GM23248 (cell line): ENCODE results near the gene SLC35G3. TPM values are rescaled to one million over a fixed set of nuclear protein-coding genes. Genes with fewer than 3 reads are reported as not detected.
"Not testable (repeated sequence)": the region's sequence is repeated elsewhere in the genome, so short reads cannot be mapped to it uniquely, and the experiment has no call there.

ENCODE experiments used
- DNase-seq: peaks from one replicate; pipeline ENCODE4 v3.0.0-alpha.2; 2015
- H2AFZ ChIP-seq: fragments of 200-600 bp; sonication (generic); 2 replicates; pipeline ENCODE4 v1.6.1; 2016; ENCODE audit warnings: antibody characterized with exemption
- H3F3A ChIP-seq: fragments of 200-600 bp; sonication (generic); 2 replicates; pipeline ENCODE4 v1.6.1; 2016; ENCODE audit warnings: mild to moderate bottlenecking, antibody characterized with exemption, mixed run types; ENCODE audit not compliant: insufficient read depth
- H3K27ac ChIP-seq: fragments of 200-600 bp; sonication (generic); 2 replicates; pipeline ENCODE4 v1.5.1; 2016; ENCODE audit warnings: mild to moderate bottlenecking
- H3K27me3 ChIP-seq: fragments of 200-600 bp; sonication (generic); replicated peaks from 2 replicates; pipeline ENCODE4 v1.6.1; 2016; ENCODE audit warnings: mild to moderate bottlenecking; ENCODE audit not compliant: insufficient read depth
- H3K36me3 ChIP-seq: fragments of 200-600 bp; sonication (generic); 2 replicates; pipeline ENCODE4 v1.6.1; 2016; ENCODE audit warnings: low read depth, mild to moderate bottlenecking
- H3K4me1 ChIP-seq: fragments of 200-600 bp; sonication (generic); 2 replicates; pipeline ENCODE4 v1.6.1; 2016; ENCODE audit warnings: mild to moderate bottlenecking; ENCODE audit not compliant: insufficient read depth
- H3K4me2 ChIP-seq: fragments of 200-600 bp; sonication (generic); one replicate; pipeline ENCODE4 v1.6.1; 2016; ENCODE audit warnings: mild to moderate bottlenecking; ENCODE audit not compliant: unreplicated experiment
- H3K4me3 ChIP-seq: fragments of 200-600 bp; sonication (generic); 2 replicates; pipeline ENCODE4 v1.5.1; 2016; ENCODE audit warnings: mild to moderate bottlenecking
- H3K79me2 ChIP-seq: fragments of 200-600 bp; sonication (generic); 2 replicates; pipeline ENCODE4 v1.6.1; 2016; ENCODE audit warnings: mild to moderate bottlenecking; ENCODE audit not compliant: insufficient read depth
- H3K9ac ChIP-seq: fragments of 200-600 bp; sonication (generic); 2 replicates; pipeline ENCODE4 v1.6.1; 2016; ENCODE audit warnings: mild to moderate bottlenecking
- H3K9me2 ChIP-seq: fragments of 200-600 bp; sonication (generic); 2 replicates; pipeline ENCODE4 v1.6.1; 2016; ENCODE audit warnings: mixed run types, mild to moderate bottlenecking, moderate library complexity; ENCODE audit not compliant: insufficient read depth
- H3K9me3 ChIP-seq: fragments of 200-600 bp; sonication (generic); one replicate; pipeline ENCODE4 v1.6.1; 2017; ENCODE audit warnings: low read depth
- H4K20me1 ChIP-seq: fragments of 200-600 bp; sonication (generic); 2 replicates; pipeline ENCODE4 v1.6.0; 2016; ENCODE audit not compliant: insufficient read depth
- EZH2 ChIP-seq: fragments of 200-600 bp; sonication (generic); IDR thresholded peaks from 2 replicates; pipeline ENCODE4 v1.6.1; 2018; ENCODE audit warnings: antibody characterized with exemption, mild to moderate bottlenecking; ENCODE audit not compliant: insufficient read depth, poor library complexity, severe bottlenecking
- EZH2phosphoT487 ChIP-seq: fragments of 200-600 bp; sonication (generic); IDR thresholded peaks from 2 replicates; pipeline ENCODE4 v1.6.1; 2018; ENCODE audit warnings: antibody characterized with exemption, moderate library complexity, mild to moderate bottlenecking, low read depth; ENCODE audit not compliant: insufficient read depth
- WGBS, 2 experiments: methylation state at CpG; one replicate each; pipeline ENCODE4 v1.1.6; 2015 to 2017; ENCODE audit warnings: low lambda C conversion rate in 2 of 2, low coverage in 1 of 2; ENCODE audit errors: missing lambda C conversion rate in 2 of 2; 5-methylcytosine and 5-hydroxymethylcytosine counted together
- in situ Hi-C: fragments of 300-500 bp; cut with MboI; formaldehyde crosslinking; loops from 2 replicates; pipeline ENCODE4 v1.15.0; 2020
- polyA plus RNA-seq: library from polyadenylated mRNA; unstranded; fragments of >200 nt; fragmentation: Nextera tagmentation; extraction: Ambion mirVana; gene quantifications from 2 replicates; pipeline ENCODE4 v1.2.1, GENCODE V29; 2016
- total RNA-seq: library from RNA; depleted of rRNA; stranded (reverse); fragments of >200 nt; shearing (Covaris generic); gene quantifications from 2 replicates; pipeline ENCODE4 v1.2.3, GENCODE V29; 2014

Gene SLC35G3
- total and polyA plus RNA-seq, 2 experiments from 2014 or later: not detected

- in situ Hi-C loops: no loop called here
- Histone ChIP-seq H3K4me3 (no peak overlapping the region), H3F3A (no peaks in the 10 kb centered on the region), H3K27ac (no peak overlapping the region), H3K36me3 (no peaks in the 10 kb centered on the region), H3K79me2 (no peaks in the 10 kb centered on the region), H3K4me1 (peaks cover 8% of the 10 kb centered on the region), H3K9ac (no peak overlapping the region), H3K9me3 (no peaks in the 10 kb centered on the region), H4K20me1 (no peaks in the 10 kb centered on the region), H3K9me2 (no peaks in the 10 kb centered on the region), H2AFZ (no peak overlapping the region), H3K4me2 (no peak overlapping the region), H3K27me3 (no peaks in the 10 kb centered on the region)
- WGBS, 2 experiments: 58 to 66% methylated on average over 9 of the region's 9 CpGs
- no peak for DNase-seq
- TF ChIP-seq EZH2phosphoT487: no peak
- no peak for TF ChIP-seq EZH2
Measured at GRCh38 chr17:35175638-35176415, 18.4 kb downstream of the SLC35G3 start.

- peaks cover 8% of the 10 kb centered on the region for H3K4me1 ChIP-seq
- H3K36me3 ChIP-seq: no peaks in the 10 kb centered on the region
- TF ChIP-seq EZH2phosphoT487: no peak
- no peak for TF ChIP-seq EZH2
- no peaks in the 10 kb centered on the region for H3F3A ChIP-seq
- no peaks in the 10 kb centered on the region for H3K27me3 ChIP-seq
- no peak overlapping the region for H3K9ac ChIP-seq
- H3K9me3 ChIP-seq: no peaks in the 10 kb centered on the region
- H4K20me1 ChIP-seq: no peaks in the 10 kb centered on the region
- 48 to 50% methylated on average over 2 of the region's 2 CpGs for WGBS, 2 experiments
- no peak overlapping the region for H3K27ac ChIP-seq
- H2AFZ ChIP-seq: no peak overlapping the region
- H3K79me2 ChIP-seq: no peaks in the 10 kb centered on the region
- no peak overlapping the region for H3K4me2 ChIP-seq
- DNase-seq: no peak
- in situ Hi-C loops: no loop called here
- no peak overlapping the region for H3K4me3 ChIP-seq
- no peaks in the 10 kb centered on the region for H3K9me2 ChIP-seq
Measured at GRCh38 chr17:35174835-35175334, 19.3 kb downstream of the SLC35G3 start.

GRCh38 chr17:35172321-35172720 lies 21.9 kb downstream of the SLC35G3 start:
- H4K20me1 ChIP-seq, H3K4me1 ChIP-seq, in situ Hi-C loops, H3K4me3 ChIP-seq, H3K9ac ChIP-seq, H3K27me3 ChIP-seq, H3F3A ChIP-seq, H3K9me3 ChIP-seq, H3K9me2 ChIP-seq, H3K36me3 ChIP-seq, H3K4me2 ChIP-seq, H2AFZ ChIP-seq, H3K27ac ChIP-seq, H3K79me2 ChIP-seq, DNase-seq: not testable (repeated sequence)
- WGBS, 2 experiments: 24 to 30% methylated on average over 3 of the region's 3 CpGs

- H3K9me2 ChIP-seq: no peaks in the 10 kb centered on the region
- no peak overlapping the region for H3K4me3 ChIP-seq
- no peaks in the 10 kb centered on the region for H3K36me3 ChIP-seq
- in situ Hi-C loops: no loop called here
- no peaks in the 10 kb centered on the region for H3K9me3 ChIP-seq
- DNase-seq: peak; percentile 66
- H2AFZ ChIP-seq: no peak overlapping the region
- H3K79me2 ChIP-seq: no peaks in the 10 kb centered on the region
- no peaks in the 10 kb centered on the region for H4K20me1 ChIP-seq
- TF ChIP-seq EZH2phosphoT487 (no peak), EZH2 (no peak)
- H3F3A ChIP-seq: no peaks in the 10 kb centered on the region
- H3K4me2 ChIP-seq: no peak overlapping the region
- H3K27me3 ChIP-seq: no peaks in the 10 kb centered on the region
- H3K4me1 ChIP-seq: peaks cover 8% of the 10 kb centered on the region
- no peak overlapping the region for H3K9ac ChIP-seq
- 5% methylated on average over 2 of the region's 2 CpGs for WGBS, 2 experiments
- H3K27ac ChIP-seq: no peak overlapping the region
Measured at GRCh38 chr17:35171834-35172233, 22.4 kb downstream of the SLC35G3 start.
